Activated CD8-positive, alpha-beta T cell treated with anti-CD3 and anti-CD28 coated beads, Interleukin-2, amount 10 ng/mL, durations not matched to agents 7 days and 5 days (primary cell): ENCODE measurements around the gene KRTAP5-6. TPM values are rescaled to one million over a fixed set of nuclear protein-coding genes. Genes with fewer than 3 reads are reported as not detected.

Source experiments
- ATAC-seq: fragments of 150-1000 bp; cut with Tn5 transposase; one replicate; pipeline ENCODE4 v1.10.0; 2021; ENCODE audit warnings: moderate library complexity
- CTCF ChIA-PET: fragments of 350-600 bp; sonication (Branson Sonifier 250); formaldehyde crosslinking; loops from one replicate; lab custom pipeline; 2021; ENCODE audit warnings: antibody characterized with exemption; lab: Charles Lee
- POLR2A ChIA-PET: fragments of 350-600 bp; sonication (Branson Sonifier 250); formaldehyde crosslinking; loops from one replicate; lab custom pipeline; 2021; ENCODE audit warnings: antibody characterized with exemption; lab: Charles Lee
- DNase-seq: peaks from one replicate; pipeline ENCODE4 v3.0.0-alpha.2; 2020
- H3K27ac Mint-ChIP-seq: one replicate; pipeline ENCODE4 v1.8.0; 2021; ENCODE audit warnings: mild to moderate bottlenecking, mixed read lengths
- H3K27me3 Mint-ChIP-seq: one replicate; pipeline ENCODE4 v1.8.0; 2021; ENCODE audit warnings: low read depth, mixed read lengths
- H3K36me3 Mint-ChIP-seq: one replicate; pipeline ENCODE4 v1.8.0; 2021; ENCODE audit warnings: low read depth, mixed read lengths
- H3K4me1 Mint-ChIP-seq: one replicate; pipeline ENCODE4 v1.8.0; 2021; ENCODE audit warnings: low read depth, mixed read lengths
- H3K4me3 Mint-ChIP-seq: one replicate; pipeline ENCODE4 v1.8.0; 2021; ENCODE audit warnings: mild to moderate bottlenecking, mixed read lengths
- H3K9me3 Mint-ChIP-seq: one replicate; pipeline ENCODE4 v1.8.0; 2022; ENCODE audit warnings: mixed read lengths; ENCODE audit not compliant: insufficient read depth
- total RNA-seq, 2 experiments: library from RNA; stranded (reverse); gene quantifications; one replicate each; pipeline ENCODE4 v1.2.3, GENCODE V29; 2021

Gene KRTAP5-6
- total RNA-seq, 2 experiments from 2014 or later: not detected

- CTCF ChIA-PET: interaction anchor here (6.0 kb wide), 1 partner anchor 134 kb away, joined by 56 read pairs; the partner anchor contains the start of gene SYT8
- no peak for DNase-seq
Measured at GRCh38 chr11:1699771-1700170, 2.8 kb downstream of the KRTAP5-6 start.

GRCh38 chr11:1701091-1701807 is 4.3 kb downstream of the KRTAP5-6 start:
- H3K4me3 Mint-ChIP-seq: no peak overlapping the region
- ATAC-seq (peak; percentile 47), DNase-seq (peak; percentile 41)
- CTCF ChIA-PET: interaction anchor here (0.7 to 6.0 kb wide), 8 partner anchors 49 to 450 kb away, joined by 3 to 56 read pairs (median 4); partner anchors contain the start of gene SYT8
- H3K36me3 Mint-ChIP-seq: peaks cover 14% of the 10 kb centered on the region
- H3K9me3 Mint-ChIP-seq: peaks cover 18% of the 10 kb centered on the region
- peaks cover 30% of the 10 kb centered on the region for H3K4me1 Mint-ChIP-seq
- peaks cover 8% of the 10 kb centered on the region for H3K27me3 Mint-ChIP-seq
- H3K27ac Mint-ChIP-seq: peak overlapping the region; percentile 2
- POLR2A ChIA-PET: interaction anchor here (1.0 to 1.1 kb wide), 2 partner anchors 11 to 56 kb away, joined by 3 to 5 read pairs; no protein-coding TSS in a partner anchor

More at GRCh38 chr11:1699771-1700170, 2.8 kb downstream of the KRTAP5-6 start:
- POLR2A ChIA-PET: interaction anchor here (1.1 kb wide), 1 partner anchor 13 kb away, joined by 3 read pairs; no protein-coding TSS in a partner anchor
- peaks cover 15% of the 10 kb centered on the region for H3K27me3 Mint-ChIP-seq
- ATAC-seq: no peak
- no peak overlapping the region for H3K27ac Mint-ChIP-seq
- peaks cover 14% of the 10 kb centered on the region for H3K36me3 Mint-ChIP-seq
- no peak overlapping the region for H3K4me3 Mint-ChIP-seq
- peaks cover 18% of the 10 kb centered on the region for H3K4me1 Mint-ChIP-seq
- peaks cover 18% of the 10 kb centered on the region for H3K9me3 Mint-ChIP-seq

DNA sequence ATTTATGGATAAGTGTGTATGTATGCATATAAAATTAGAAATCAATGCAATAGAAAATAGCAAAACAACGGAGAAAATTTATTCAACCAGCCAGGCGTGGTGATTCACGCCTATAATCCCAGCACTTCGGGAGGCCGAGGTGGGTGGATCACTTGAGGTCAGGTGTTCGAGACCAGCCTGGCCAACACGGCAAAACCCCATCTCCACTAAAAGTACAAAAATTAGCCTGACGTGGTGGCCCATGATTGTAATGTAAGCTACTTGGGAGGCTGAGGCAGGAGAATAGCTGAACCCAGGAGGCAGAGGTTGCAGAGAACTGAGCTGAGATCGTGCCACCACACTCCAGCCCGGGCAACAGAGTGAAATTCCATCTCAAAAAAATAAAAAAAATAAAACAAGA is 5.5 kb downstream of the KRTAP5-6 start:
- Mint-ChIP-seq H3K4me1 (peaks cover 41% of the 10 kb centered on the region), H3K9me3 (peaks cover 18% of the 10 kb centered on the region)
- no peak for ATAC-seq

GRCh38 chr11:1703146-1703545 is 6.2 kb downstream of the KRTAP5-6 start:
- H3K4me1 Mint-ChIP-seq: peaks cover 37% of the 10 kb centered on the region
- peaks cover 18% of the 10 kb centered on the region for H3K9me3 Mint-ChIP-seq
- CTCF ChIA-PET: interaction anchor here (1.8 kb wide), 1 partner anchor 9 kb away, joined by 7 read pairs; no protein-coding TSS in a partner anchor
- ATAC-seq: no peak
- no peak for DNase-seq
- H3K27me3 Mint-ChIP-seq: peaks cover 10% of the 10 kb centered on the region
- peaks cover 14% of the 10 kb centered on the region for H3K36me3 Mint-ChIP-seq
- POLR2A ChIA-PET: interaction anchor here (0.6 kb wide), 1 partner anchor 866 kb away, joined by 3 read pairs; no protein-coding TSS in a partner anchor
- no peak overlapping the region for H3K4me3 Mint-ChIP-seq
- no peak overlapping the region for H3K27ac Mint-ChIP-seq

More for the DNA sequence above, 5.5 kb downstream of the KRTAP5-6 start:
- peaks cover 14% of the 10 kb centered on the region for H3K36me3 Mint-ChIP-seq
- no peak overlapping the region for H3K4me3 Mint-ChIP-seq
- H3K27me3 Mint-ChIP-seq: peaks cover 9% of the 10 kb centered on the region
- POLR2A ChIA-PET: no interaction called here
- H3K27ac Mint-ChIP-seq: no peak overlapping the region
- CTCF ChIA-PET: interaction anchor here (1.8 to 6.0 kb wide), 3 partner anchors 9 to 449 kb away, joined by 7 to 56 read pairs (median 10); partner anchors contain the start of gene SYT8
- no peak for DNase-seq

DNA sequence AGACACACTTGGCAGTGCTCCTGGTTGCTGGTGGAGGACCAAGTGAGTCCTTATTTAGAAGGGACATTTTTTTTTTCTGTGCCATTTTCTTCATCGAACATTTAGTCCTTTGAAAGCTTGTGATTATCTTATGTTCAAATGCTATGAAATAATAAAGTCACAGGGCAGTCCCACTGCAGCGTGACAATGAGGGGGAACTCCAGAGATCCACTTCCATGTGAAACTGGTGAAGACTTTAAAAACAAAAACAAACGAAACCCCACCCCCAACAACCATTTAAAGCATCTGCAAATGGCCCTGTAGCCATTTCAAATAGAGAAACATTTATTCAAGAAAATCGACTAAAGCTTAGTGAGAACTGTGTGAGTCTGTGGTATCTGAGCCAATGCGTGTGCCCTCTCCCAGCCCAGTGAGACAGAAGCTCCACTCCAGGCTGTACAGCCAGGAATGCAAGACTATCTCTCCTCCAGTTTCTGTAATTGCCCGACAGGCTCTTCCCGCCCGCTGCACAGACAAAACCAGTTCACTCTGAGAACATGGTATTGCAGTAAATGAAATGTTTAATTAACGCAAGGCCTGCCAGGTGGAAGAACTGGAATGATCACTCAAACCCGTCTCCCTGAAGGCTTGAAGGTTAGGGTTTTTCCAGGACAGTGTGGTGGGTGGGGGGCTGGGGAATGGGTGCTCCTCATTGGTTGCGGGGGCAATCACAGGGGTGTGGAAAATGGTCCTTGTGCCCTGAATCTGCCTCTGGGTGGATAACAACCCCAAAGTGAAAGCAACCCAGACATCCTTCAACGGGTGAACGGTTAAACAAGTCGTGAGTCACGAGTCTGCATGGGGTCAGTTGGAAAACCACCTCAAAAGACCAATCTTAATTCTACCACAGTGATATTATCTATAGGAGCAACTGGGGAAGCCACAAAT is 8.4 kb downstream of the KRTAP5-6 start:
- ATAC-seq (no peak), DNase-seq (no peak)
- peaks cover 22% of the 10 kb centered on the region for H3K27me3 Mint-ChIP-seq
- H3K4me3 Mint-ChIP-seq: no peak overlapping the region
- ChIA-PET CTCF (interaction anchor here (1.4 to 5.3 kb wide), 2 partner anchors 12 to 128 kb away, joined by 5 to 35 read pairs; no protein-coding TSS in a partner anchor), POLR2A (no interaction called here)
- no peak overlapping the region for H3K27ac Mint-ChIP-seq
- H3K36me3 Mint-ChIP-seq: peaks cover 12% of the 10 kb centered on the region
- H3K4me1 Mint-ChIP-seq: peaks cover 37% of the 10 kb centered on the region
- peaks cover 18% of the 10 kb centered on the region for H3K9me3 Mint-ChIP-seq

- Mint-ChIP-seq H3K27ac (no peak overlapping the region), H3K4me3 (no peak overlapping the region), H3K36me3 (peaks cover 6% of the 10 kb centered on the region), H3K9me3 (peaks cover 10% of the 10 kb centered on the region), H3K4me1 (peaks cover 25% of the 10 kb centered on the region), H3K27me3 (peaks cover 33% of the 10 kb centered on the region)
- POLR2A ChIA-PET: interaction anchor here (1.0 kb wide), 1 partner anchor 50 kb away, joined by 3 read pairs; no protein-coding TSS in a partner anchor
- peak; percentile 44 for DNase-seq
- peak; percentile 44 for ATAC-seq
- CTCF ChIA-PET: interaction anchor here (0.8 to 5.3 kb wide), 10 partner anchors 13 to 295 kb away, joined by 3 to 35 read pairs (median 4); no protein-coding TSS in a partner anchor
Measured at GRCh38 chr11:1706634-1707400, 9.8 kb downstream of the KRTAP5-6 start.

- H3K4me1 Mint-ChIP-seq: peaks cover 23% of the 10 kb centered on the region
- ChIA-PET CTCF (interaction anchor here (0.9 to 5.3 kb wide), 4 partner anchors 14 to 125 kb away, joined by 5 to 35 read pairs (median 20); no protein-coding TSS in a partner anchor), POLR2A (no interaction called here)
- H3K27ac Mint-ChIP-seq: no peak overlapping the region
- DNase-seq (no peak), ATAC-seq (no peak)
- H3K9me3 Mint-ChIP-seq: peaks cover 4% of the 10 kb centered on the region
- H3K27me3 Mint-ChIP-seq: peaks cover 34% of the 10 kb centered on the region
- H3K36me3 Mint-ChIP-seq: peaks cover 1% of the 10 kb centered on the region
- H3K4me3 Mint-ChIP-seq: no peak overlapping the region
Measured at GRCh38 chr11:1707751-1708150, 10.8 kb downstream of the KRTAP5-6 start.

DNA sequence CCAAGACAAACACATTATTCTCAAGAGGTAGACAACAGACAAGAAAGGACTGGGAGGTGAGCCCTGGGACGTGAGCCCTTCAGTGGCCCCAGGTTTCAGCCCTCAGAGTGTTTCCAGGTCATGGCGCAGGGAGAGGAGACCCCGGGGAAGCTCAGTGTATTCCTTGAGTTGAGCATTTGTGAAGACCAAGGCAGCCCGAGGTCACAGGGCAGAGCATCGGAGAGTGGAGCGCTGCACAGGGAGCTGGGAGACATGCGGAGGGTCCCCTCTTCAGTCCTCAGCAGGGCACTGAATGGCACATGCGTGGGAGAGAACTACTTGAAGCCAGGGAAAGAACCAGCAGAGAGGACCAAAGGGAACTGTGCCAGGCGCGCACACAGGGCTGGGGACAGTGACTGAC is 11.7 kb downstream of the KRTAP5-6 start:
- CTCF ChIA-PET: interaction anchor here (2.5 to 5.3 kb wide), 3 partner anchors 15 to 124 kb away, joined by 11 to 35 read pairs (median 28); no protein-coding TSS in a partner anchor
- no peaks in the 10 kb centered on the region for H3K36me3 Mint-ChIP-seq
- H3K9me3 Mint-ChIP-seq: no peaks in the 10 kb centered on the region
- peaks cover 23% of the 10 kb centered on the region for H3K4me1 Mint-ChIP-seq
- no peak for ATAC-seq
- H3K4me3 Mint-ChIP-seq: no peak overlapping the region
- DNase-seq: no peak
- H3K27me3 Mint-ChIP-seq: peaks cover 34% of the 10 kb centered on the region
- POLR2A ChIA-PET: no interaction called here
- no peak overlapping the region for H3K27ac Mint-ChIP-seq

DNA sequence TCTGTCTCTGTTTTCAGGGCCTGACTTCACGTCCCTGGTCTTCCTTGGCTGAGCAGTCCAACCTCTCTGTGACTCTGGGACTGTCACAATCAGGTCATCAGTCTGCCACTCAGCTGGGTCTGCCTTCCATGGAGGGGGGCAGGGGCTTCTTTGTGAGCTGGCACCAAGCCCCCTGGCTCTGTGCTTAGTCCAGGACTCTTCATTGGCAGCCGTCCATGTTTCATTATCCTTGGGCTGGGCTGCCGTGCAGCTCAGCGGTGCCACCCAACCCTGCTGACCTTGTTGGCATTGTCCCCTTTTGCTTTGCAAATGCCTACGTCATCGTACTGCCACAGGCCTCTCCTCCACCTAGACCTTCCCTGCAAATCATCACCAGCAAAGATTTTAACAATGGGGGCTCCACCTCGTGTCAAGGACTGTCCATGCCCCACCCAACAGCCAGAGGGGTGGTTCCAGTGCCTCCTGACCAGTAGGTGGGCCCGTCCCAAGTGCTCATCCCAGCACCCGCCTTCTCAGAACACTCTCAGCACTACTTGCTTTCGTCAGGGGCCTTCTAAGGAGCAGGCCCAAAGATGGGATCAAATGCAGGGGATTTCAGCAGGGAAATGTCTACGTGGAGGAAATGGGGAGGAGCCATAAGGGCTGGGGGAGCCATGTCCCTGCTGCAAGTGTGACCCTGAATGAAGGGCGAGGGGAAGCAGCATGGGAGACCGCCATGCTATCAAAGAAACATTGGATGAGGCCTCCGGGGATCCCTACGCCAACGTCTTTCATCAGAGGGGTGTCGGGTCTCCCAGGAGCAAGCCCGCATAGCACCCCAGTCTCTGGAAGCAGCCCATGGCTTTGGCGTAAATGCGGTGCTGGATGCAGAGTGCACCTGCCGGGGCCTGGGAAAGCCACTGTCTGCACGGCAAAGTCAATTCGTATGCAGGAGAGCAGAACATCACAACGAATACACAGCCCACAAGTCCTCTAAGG is 18.2 kb downstream of the KRTAP5-6 start:
- Mint-ChIP-seq H3K4me1 (no peaks in the 10 kb centered on the region), H3K4me3 (no peak overlapping the region), H3K36me3 (no peaks in the 10 kb centered on the region), H3K9me3 (no peaks in the 10 kb centered on the region), H3K27me3 (peaks cover 19% of the 10 kb centered on the region), H3K27ac (no peak overlapping the region)
- ATAC-seq: no peak
- ChIA-PET CTCF (interaction anchor here (1.5 kb wide), 1 partner anchor 62 kb away, joined by 4 read pairs; no protein-coding TSS in a partner anchor), POLR2A (no interaction called here)
- no peak for DNase-seq

GRCh38 chr11:1717745-1718144 is 20.8 kb downstream of the KRTAP5-6 start:
- H3K4me3 Mint-ChIP-seq: no peak overlapping the region
- ATAC-seq (no peak), DNase-seq (no peak)
- peaks cover 16% of the 10 kb centered on the region for H3K27me3 Mint-ChIP-seq
- H3K36me3 Mint-ChIP-seq: no peaks in the 10 kb centered on the region
- H3K4me1 Mint-ChIP-seq: no peaks in the 10 kb centered on the region
- ChIA-PET CTCF (no interaction called here), POLR2A (no interaction called here)
- no peaks in the 10 kb centered on the region for H3K9me3 Mint-ChIP-seq
- H3K27ac Mint-ChIP-seq: no peak overlapping the region
